ENCODE results near the gene ADK. TPM values are rescaled to one million over a fixed set of nuclear protein-coding genes. Genes with fewer than 3 reads are reported as not detected.

The ADK gene
- total RNA-seq, 1 donor from 2014 or later: 31.9 TPM

DNA sequence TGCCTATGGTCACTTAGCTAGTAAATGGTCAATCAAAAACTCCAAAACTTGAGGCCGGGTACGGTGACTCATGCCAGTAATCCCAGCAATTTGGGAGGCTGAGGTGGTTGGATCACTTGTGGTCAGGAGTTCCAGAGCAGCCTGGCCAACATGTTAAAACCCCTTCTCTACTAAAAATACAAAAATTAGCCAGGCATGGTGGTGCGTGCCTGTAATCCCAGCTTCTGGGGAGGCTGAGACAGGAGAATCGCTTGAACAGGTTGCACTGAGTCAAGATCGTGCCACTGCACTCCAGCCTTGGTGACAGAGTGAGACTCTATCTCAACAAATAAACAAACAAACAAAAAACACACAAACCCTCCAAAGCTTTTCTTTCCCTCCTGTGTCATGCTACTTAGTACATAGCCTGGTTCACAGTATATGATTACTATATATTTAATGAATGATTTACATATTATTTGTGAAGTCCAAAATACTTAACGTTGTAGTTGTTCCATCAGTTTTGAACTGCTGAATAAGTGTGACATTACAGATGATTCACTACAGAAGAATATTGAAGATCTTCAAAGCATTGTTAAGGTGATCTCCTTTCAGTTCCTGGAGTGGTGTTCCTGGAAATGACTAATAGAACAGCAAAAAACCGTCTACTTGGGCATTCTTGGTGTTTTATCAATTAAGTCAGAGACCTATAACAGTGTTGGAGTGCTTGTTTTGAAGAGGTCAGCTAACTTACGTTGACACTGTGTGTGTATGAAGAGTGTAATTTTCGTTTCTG, 72.9 kb downstream of the ADK start:
- H3K27me3 Mint-ChIP-seq (ENCODE audit: low read depth): no peaks in the 10 kb centered on the region
- H3K36me3 Mint-ChIP-seq (ENCODE audit: low read depth): no peaks in the 10 kb centered on the region
- H3K4me1 Mint-ChIP-seq (ENCODE audit: low read depth): peaks cover 15% of the 10 kb centered on the region
- DNase-seq (ENCODE audit: low spot score): no peak
- TF ChIP-seq, protein P1, sequence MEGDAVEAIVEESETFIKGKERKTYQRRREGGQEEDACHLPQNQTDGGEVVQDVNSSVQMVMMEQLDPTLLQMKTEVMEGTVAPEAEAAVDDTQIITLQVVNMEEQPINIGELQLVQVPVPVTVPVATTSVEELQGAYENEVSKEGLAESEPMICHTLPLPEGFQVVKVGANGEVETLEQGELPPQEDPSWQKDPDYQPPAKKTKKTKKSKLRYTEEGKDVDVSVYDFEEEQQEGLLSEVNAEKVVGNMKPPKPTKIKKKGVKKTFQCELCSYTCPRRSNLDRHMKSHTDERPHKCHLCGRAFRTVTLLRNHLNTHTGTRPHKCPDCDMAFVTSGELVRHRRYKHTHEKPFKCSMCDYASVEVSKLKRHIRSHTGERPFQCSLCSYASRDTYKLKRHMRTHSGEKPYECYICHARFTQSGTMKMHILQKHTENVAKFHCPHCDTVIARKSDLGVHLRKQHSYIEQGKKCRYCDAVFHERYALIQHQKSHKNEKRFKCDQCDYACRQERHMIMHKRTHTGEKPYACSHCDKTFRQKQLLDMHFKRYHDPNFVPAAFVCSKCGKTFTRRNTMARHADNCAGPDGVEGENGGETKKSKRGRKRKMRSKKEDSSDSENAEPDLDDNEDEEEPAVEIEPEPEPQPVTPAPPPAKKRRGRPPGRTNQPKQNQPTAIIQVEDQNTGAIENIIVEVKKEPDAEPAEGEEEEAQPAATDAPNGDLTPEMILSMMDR (IDR thresholded peaks at IDR 0.05): no peak
- H3K27ac Mint-ChIP-seq (ENCODE audit: unreplicated experiment): peak overlapping the region; percentile 63
- H3K4me3 Mint-ChIP-seq (ENCODE audit: unreplicated experiment): no peak overlapping the region
- no peaks in the 10 kb centered on the region for H3K9me3 Mint-ChIP-seq (ENCODE audit: low read depth)

GRCh38 chr10:74227697-74228424, 76.8 kb downstream of the ADK start:
- Mint-ChIP-seq H3K9me3 (ENCODE audit: low read depth) (no peaks in the 10 kb centered on the region), H3K4me3 (ENCODE audit: unreplicated experiment) (no peak overlapping the region), H3K27me3 (ENCODE audit: low read depth) (no peaks in the 10 kb centered on the region), H3K36me3 (ENCODE audit: low read depth) (no peaks in the 10 kb centered on the region), H3K27ac (ENCODE audit: unreplicated experiment) (peak overlapping the region; percentile 93), H3K4me1 (ENCODE audit: low read depth) (peaks cover 23% of the 10 kb centered on the region)
- TF ChIP-seq, protein P1 (IDR thresholded peaks at IDR 0.05): no peak
- DNase-seq (ENCODE audit: low spot score): no peak

- TF ChIP-seq, protein P1 (IDR thresholded peaks at IDR 0.05): no peak
- Mint-ChIP-seq H3K27ac (ENCODE audit: unreplicated experiment) (no peak overlapping the region), H3K4me3 (ENCODE audit: unreplicated experiment) (no peak overlapping the region), H3K36me3 (ENCODE audit: low read depth) (no peaks in the 10 kb centered on the region), H3K9me3 (ENCODE audit: low read depth) (no peaks in the 10 kb centered on the region), H3K4me1 (ENCODE audit: low read depth) (peaks cover 23% of the 10 kb centered on the region), H3K27me3 (ENCODE audit: low read depth) (no peaks in the 10 kb centered on the region)
- no peak for DNase-seq (ENCODE audit: low spot score)
These were observed 80.4 kb downstream of the ADK start for GRCh38 chr10:74231375-74231774.

GRCh38 chr10:74233281-74233680, 82.3 kb downstream of the ADK start:
- TF ChIP-seq, protein P1 (IDR thresholded peaks at IDR 0.05): no peak
- no peak overlapping the region for H3K4me3 Mint-ChIP-seq (ENCODE audit: unreplicated experiment)
- no peaks in the 10 kb centered on the region for H3K9me3 Mint-ChIP-seq (ENCODE audit: low read depth)
- H3K36me3 Mint-ChIP-seq (ENCODE audit: low read depth): no peaks in the 10 kb centered on the region
- H3K4me1 Mint-ChIP-seq (ENCODE audit: low read depth): peaks cover 16% of the 10 kb centered on the region
- no peak for DNase-seq (ENCODE audit: low spot score)
- H3K27ac Mint-ChIP-seq (ENCODE audit: unreplicated experiment): no peak overlapping the region
- no peaks in the 10 kb centered on the region for H3K27me3 Mint-ChIP-seq (ENCODE audit: low read depth)

- no peaks in the 10 kb centered on the region for H3K27me3 Mint-ChIP-seq (ENCODE audit: low read depth)
- TF ChIP-seq, protein P1 (IDR thresholded peaks at IDR 0.05): peak; percentile 86
- H3K9me3 Mint-ChIP-seq (ENCODE audit: low read depth): no peaks in the 10 kb centered on the region
- no peak for DNase-seq (ENCODE audit: low spot score)
- no peaks in the 10 kb centered on the region for H3K36me3 Mint-ChIP-seq (ENCODE audit: low read depth)
- no peak overlapping the region for H3K27ac Mint-ChIP-seq (ENCODE audit: unreplicated experiment)
- no peak overlapping the region for H3K4me3 Mint-ChIP-seq (ENCODE audit: unreplicated experiment)
- H3K4me1 Mint-ChIP-seq (ENCODE audit: low read depth): peaks cover 16% of the 10 kb centered on the region
These were observed 83.5 kb downstream of the ADK start for GRCh38 chr10:74234569-74234968.

Data from chondrocyte (in vitro differentiated cells).